Measurements from ENCODE around the gene SHPK.
"Not testable (repeated sequence)": the region's sequence is repeated elsewhere in the genome, so short reads cannot be mapped to it uniquely, and the experiment has no call there.

SHPK gene

GRCh38 chr17:3594976-3595375 is 41.1 kb downstream of the SHPK start:
- no peaks in the 10 kb centered on the region for H3K9me3 Mint-ChIP-seq
- H3K27me3 Mint-ChIP-seq (ENCODE audit: low read depth) = no peaks in the 10 kb centered on the region
- H3K27ac Mint-ChIP-seq = no peak overlapping the region
- no peaks in the 10 kb centered on the region for H3K4me1 Mint-ChIP-seq (ENCODE audit: low read depth)
- no peak overlapping the region for H3K4me3 Mint-ChIP-seq
- peaks cover 2% of the 10 kb centered on the region for H3K36me3 Mint-ChIP-seq (ENCODE audit: low read depth)

GRCh38 chr17:3594051-3594800 is 41.8 kb downstream of the SHPK start:
- Mint-ChIP-seq H3K27me3 (ENCODE audit: low read depth) (no peaks in the 10 kb centered on the region), H3K9me3 (no peaks in the 10 kb centered on the region), H3K36me3 (ENCODE audit: low read depth) (peaks cover 2% of the 10 kb centered on the region), H3K27ac (no peak overlapping the region), H3K4me1 (ENCODE audit: low read depth) (no peaks in the 10 kb centered on the region), H3K4me3 (no peak overlapping the region)

GRCh38 chr17:3593384-3593783 is 42.7 kb downstream of the SHPK start:
- Mint-ChIP-seq H3K27me3 (ENCODE audit: low read depth) (no peaks in the 10 kb centered on the region), H3K4me3 (no peak overlapping the region), H3K9me3 (no peaks in the 10 kb centered on the region), H3K4me1 (ENCODE audit: low read depth) (no peaks in the 10 kb centered on the region), H3K36me3 (ENCODE audit: low read depth) (peaks cover 2% of the 10 kb centered on the region), H3K27ac (no peak overlapping the region)

- H3K36me3 Mint-ChIP-seq (ENCODE audit: low read depth) = peaks cover 2% of the 10 kb centered on the region
- no peak overlapping the region for H3K27ac Mint-ChIP-seq
- H3K4me3 Mint-ChIP-seq = no peak overlapping the region
- no peaks in the 10 kb centered on the region for H3K9me3 Mint-ChIP-seq
- H3K27me3 Mint-ChIP-seq (ENCODE audit: low read depth) = no peaks in the 10 kb centered on the region
- no peaks in the 10 kb centered on the region for H3K4me1 Mint-ChIP-seq (ENCODE audit: low read depth)
Measured at GRCh38 chr17:3592216-3592860, 43.7 kb downstream of the SHPK start.

GRCh38 chr17:3590768-3591167 is 45.3 kb downstream of the SHPK start:
- H3K27me3 Mint-ChIP-seq (ENCODE audit: low read depth) = no peaks in the 10 kb centered on the region
- H3K4me1 Mint-ChIP-seq (ENCODE audit: low read depth) = no peaks in the 10 kb centered on the region
- no peak overlapping the region for H3K4me3 Mint-ChIP-seq
- H3K9me3 Mint-ChIP-seq = no peaks in the 10 kb centered on the region
- H3K36me3 Mint-ChIP-seq (ENCODE audit: low read depth) = peaks cover 2% of the 10 kb centered on the region
- H3K27ac Mint-ChIP-seq = no peak overlapping the region

- H3K27me3 Mint-ChIP-seq (ENCODE audit: low read depth) = no peaks in the 10 kb centered on the region
- H3K4me1 Mint-ChIP-seq (ENCODE audit: low read depth) = no peaks in the 10 kb centered on the region
- H3K9me3 Mint-ChIP-seq = no peaks in the 10 kb centered on the region
- peaks cover 2% of the 10 kb centered on the region for H3K36me3 Mint-ChIP-seq (ENCODE audit: low read depth)
- H3K27ac Mint-ChIP-seq = peak overlapping the region; percentile 31
- H3K4me3 Mint-ChIP-seq = no peak overlapping the region
Measured at GRCh38 chr17:3590231-3590630, 45.8 kb downstream of the SHPK start.

- Mint-ChIP-seq H3K9me3 (no peaks in the 10 kb centered on the region), H3K36me3 (ENCODE audit: low read depth) (peaks cover 2% of the 10 kb centered on the region), H3K4me1 (ENCODE audit: low read depth) (no peaks in the 10 kb centered on the region), H3K4me3 (no peak overlapping the region), H3K27ac (no peak overlapping the region), H3K27me3 (ENCODE audit: low read depth) (no peaks in the 10 kb centered on the region)
Measured at GRCh38 chr17:3589784-3590183, 46.3 kb downstream of the SHPK start.

- H3K27ac Mint-ChIP-seq = no peak overlapping the region
- H3K36me3 Mint-ChIP-seq (ENCODE audit: low read depth) = peaks cover 2% of the 10 kb centered on the region
- H3K4me3 Mint-ChIP-seq = no peak overlapping the region
- H3K27me3 Mint-ChIP-seq (ENCODE audit: low read depth) = no peaks in the 10 kb centered on the region
- H3K9me3 Mint-ChIP-seq = no peaks in the 10 kb centered on the region
- H3K4me1 Mint-ChIP-seq (ENCODE audit: low read depth) = no peaks in the 10 kb centered on the region
Measured at GRCh38 chr17:3585826-3586225, 50.2 kb downstream of the SHPK start.

- Mint-ChIP-seq H3K27me3 (ENCODE audit: low read depth) (no peaks in the 10 kb centered on the region), H3K4me1 (ENCODE audit: low read depth) (no peaks in the 10 kb centered on the region), H3K9me3 (no peaks in the 10 kb centered on the region), H3K36me3 (ENCODE audit: low read depth) (peaks cover 11% of the 10 kb centered on the region), H3K4me3 (no peak overlapping the region), H3K27ac (no peak overlapping the region)
Measured at GRCh38 chr17:3583456-3583855, 52.6 kb downstream of the SHPK start.

- Mint-ChIP-seq H3K36me3 (ENCODE audit: low read depth) (peaks cover 11% of the 10 kb centered on the region), H3K4me3 (no peak overlapping the region), H3K4me1 (ENCODE audit: low read depth) (no peaks in the 10 kb centered on the region), H3K27ac (no peak overlapping the region), H3K9me3 (no peaks in the 10 kb centered on the region), H3K27me3 (ENCODE audit: low read depth) (no peaks in the 10 kb centered on the region)
Measured at GRCh38 chr17:3582915-3583314, 53.1 kb downstream of the SHPK start.

- H3K36me3 Mint-ChIP-seq (ENCODE audit: low read depth) = peaks cover 11% of the 10 kb centered on the region
- not testable (repeated sequence) for H3K27me3 Mint-ChIP-seq (ENCODE audit: low read depth); H3K4me3 Mint-ChIP-seq; H3K4me1 Mint-ChIP-seq (ENCODE audit: low read depth); H3K9me3 Mint-ChIP-seq; H3K27ac Mint-ChIP-seq
Measured at GRCh38 chr17:3578667-3579066, 57.4 kb downstream of the SHPK start.

GRCh38 chr17:3576970-3577369 is 59.1 kb downstream of the SHPK start:
- no peak overlapping the region for H3K27ac Mint-ChIP-seq
- no peaks in the 10 kb centered on the region for H3K27me3 Mint-ChIP-seq (ENCODE audit: low read depth)
- peaks cover 11% of the 10 kb centered on the region for H3K36me3 Mint-ChIP-seq (ENCODE audit: low read depth)
- H3K4me3 Mint-ChIP-seq = no peak overlapping the region
- no peaks in the 10 kb centered on the region for H3K9me3 Mint-ChIP-seq
- H3K4me1 Mint-ChIP-seq (ENCODE audit: low read depth) = no peaks in the 10 kb centered on the region

GRCh38 chr17:3575511-3575910 is 60.5 kb downstream of the SHPK start:
- Mint-ChIP-seq H3K4me1 (ENCODE audit: low read depth) (no peaks in the 10 kb centered on the region), H3K4me3 (no peak overlapping the region), H3K9me3 (no peaks in the 10 kb centered on the region), H3K36me3 (ENCODE audit: low read depth) (peaks cover 8% of the 10 kb centered on the region), H3K27me3 (ENCODE audit: low read depth) (no peaks in the 10 kb centered on the region), H3K27ac (no peak overlapping the region)

- Mint-ChIP-seq H3K4me1 (ENCODE audit: low read depth) (no peaks in the 10 kb centered on the region), H3K27ac (no peak overlapping the region), H3K27me3 (ENCODE audit: low read depth) (no peaks in the 10 kb centered on the region), H3K4me3 (no peak overlapping the region), H3K9me3 (no peaks in the 10 kb centered on the region), H3K36me3 (ENCODE audit: low read depth) (peaks cover 6% of the 10 kb centered on the region)
Measured at GRCh38 chr17:3574231-3574630, 61.8 kb downstream of the SHPK start.

- H3K9me3 Mint-ChIP-seq = no peaks in the 10 kb centered on the region
- no peak overlapping the region for H3K4me3 Mint-ChIP-seq
- H3K27ac Mint-ChIP-seq = no peak overlapping the region
- H3K36me3 Mint-ChIP-seq (ENCODE audit: low read depth) = peaks cover 4% of the 10 kb centered on the region
- no peaks in the 10 kb centered on the region for H3K4me1 Mint-ChIP-seq (ENCODE audit: low read depth)
- H3K27me3 Mint-ChIP-seq (ENCODE audit: low read depth) = no peaks in the 10 kb centered on the region
Measured at GRCh38 chr17:3573246-3574100, 62.6 kb downstream of the SHPK start.

Measured in T-helper 1 cell treated with Interleukin-12 subunit alpha and Interleukin-12 subunit beta and Interleukin-4 antibody, amounts not matched to agents 30 μg/mL and 1 μg/mL, for 36 hours (primary cell).